Measurements from ENCODE around the gene NOP9.

The NOP9 gene

DNA sequence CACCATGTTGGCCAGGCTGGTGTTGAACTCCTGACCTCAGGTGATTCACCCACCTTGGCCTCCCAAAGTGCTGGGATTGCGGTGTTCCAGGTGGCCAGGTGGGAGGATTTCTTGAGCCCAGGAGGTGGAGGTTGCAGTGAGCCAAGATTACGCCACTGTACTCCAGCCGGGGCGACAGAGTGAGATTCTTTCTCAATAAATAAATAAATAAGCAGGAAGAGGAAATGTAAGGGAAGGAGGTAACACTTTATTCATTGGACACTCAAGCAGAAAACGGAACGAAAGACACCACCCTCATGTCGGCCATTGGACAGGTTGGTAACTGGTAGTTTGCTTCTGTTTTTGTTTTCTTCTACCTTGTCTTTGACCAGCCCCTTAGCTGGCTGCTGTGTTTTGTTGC is 55.4 kb downstream of the NOP9 start:
- no peak overlapping the region for H3K4me3 Mint-ChIP-seq
- DNase-seq = no peak
- H3K36me3 Mint-ChIP-seq (ENCODE audit: low read depth) = no peaks in the 10 kb centered on the region
- no peak overlapping the region for H3K27ac Mint-ChIP-seq
- H3K4me1 Mint-ChIP-seq = peaks cover 7% of the 10 kb centered on the region
- H3K27me3 Mint-ChIP-seq (ENCODE audit: low read depth, poor library complexity) = peaks cover 79% of the 10 kb centered on the region
- TF ChIP-seq CTCF (IDR thresholded peaks at IDR 0.05) = no peak
- H3K9me3 Mint-ChIP-seq = peaks cover 8% of the 10 kb centered on the region

- H3K27me3 Mint-ChIP-seq (ENCODE audit: low read depth, poor library complexity) = peaks cover 78% of the 10 kb centered on the region
- peaks cover 7% of the 10 kb centered on the region for H3K4me1 Mint-ChIP-seq
- H3K9me3 Mint-ChIP-seq = peaks cover 15% of the 10 kb centered on the region
- DNase-seq = no peak
- no peak overlapping the region for H3K4me3 Mint-ChIP-seq
- no peaks in the 10 kb centered on the region for H3K36me3 Mint-ChIP-seq (ENCODE audit: low read depth)
- no peak overlapping the region for H3K27ac Mint-ChIP-seq
- TF ChIP-seq CTCF (IDR thresholded peaks at IDR 0.05) = no peak
Measured at GRCh38 chr14:24356208-24356607, 56.6 kb downstream of the NOP9 start.

Data from nephron progenitor cell (in vitro differentiated cells).